Left ventricle myocardium inferior (tissue), 1 donor: ENCODE measurements around the gene HSD17B2. TPM values are rescaled to one million over a fixed set of nuclear protein-coding genes. Genes with fewer than 3 reads are reported as not detected.

Experiments used
- DNase-seq: peaks from one replicate; pipeline ENCODE4 v3.0.0-alpha.2; 2020
- H3K27ac ChIP-seq: fragments of 200-600 bp; replicated peaks from 2 replicates; pipeline ENCODE4 v1.8.0; 2021
- H3K27me3 ChIP-seq: fragments of 200-600 bp; 2 replicates; pipeline ENCODE4 v1.8.0; 2021; ENCODE audit warnings: low read depth
- H3K36me3 ChIP-seq: fragments of 200-600 bp; 2 replicates; pipeline ENCODE4 v1.8.0; 2021
- H3K4me1 ChIP-seq: fragments of 200-600 bp; 2 replicates; pipeline ENCODE4 v1.8.0; 2021
- H3K4me3 ChIP-seq: fragments of 200-600 bp; 2 replicates; pipeline ENCODE4 v1.8.0; 2021; ENCODE audit warnings: mild to moderate bottlenecking, moderate library complexity
- H3K9me3 ChIP-seq: fragments of 200-600 bp; replicated peaks from 2 replicates; pipeline ENCODE4 v1.8.0; 2021
- intact Hi-C: fragments of 100-400 bp; cut with micrococcal nuclease; formaldehyde crosslinking; loops from one replicate; pipeline ENCODE4 v1.11.0; 2022
- total RNA-seq: library from RNA; stranded (reverse); fragmentation: NEBNext Ultra II Directional; extraction: Animal tissue kit (Norgen Biotek cat#: 25700); gene quantifications from one replicate; pipeline ENCODE4 v1.2.1, GENCODE V29; 2021
- TF ChIP-seq, protein P1 (sequence below): fragments of 200-600 bp; IDR thresholded peaks from 2 replicates; pipeline ENCODE4 v1.8.0; 2021; ENCODE audit warnings: antibody characterized with exemption, mild to moderate bottlenecking, borderline replicate concordance
- donor health status: DM: no; HTN: yes; CAD: no; lungs with severe emphysema.

Gene HSD17B2
- total RNA-seq, 1 donor from 2014 or later = not detected

DNA sequence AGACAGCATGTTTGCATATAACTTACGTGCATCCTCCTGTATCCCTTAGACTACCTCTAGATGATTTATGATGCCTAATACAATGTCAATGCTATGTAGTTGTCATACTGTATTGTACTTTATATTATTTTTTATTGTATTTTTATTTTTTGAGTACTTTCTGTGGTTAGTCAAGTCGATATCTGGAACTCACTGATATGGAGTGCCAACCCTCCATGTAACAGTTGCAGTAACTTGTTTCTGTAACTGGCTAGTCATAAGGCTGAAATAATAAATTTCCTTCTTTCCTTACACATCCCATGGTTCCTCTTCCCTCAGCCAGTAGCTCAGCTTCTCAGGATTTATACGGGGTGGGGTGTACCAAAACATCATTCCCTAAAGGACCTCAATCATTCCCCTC, 111.5 kb downstream of the HSD17B2 start:
- H3K9me3 ChIP-seq = no peaks in the 10 kb centered on the region
- no peak overlapping the region for H3K4me3 ChIP-seq
- intact Hi-C loops = no loop called here
- H3K27ac ChIP-seq = no peak overlapping the region
- no peaks in the 10 kb centered on the region for H3K27me3 ChIP-seq
- TF ChIP-seq, protein P1, sequence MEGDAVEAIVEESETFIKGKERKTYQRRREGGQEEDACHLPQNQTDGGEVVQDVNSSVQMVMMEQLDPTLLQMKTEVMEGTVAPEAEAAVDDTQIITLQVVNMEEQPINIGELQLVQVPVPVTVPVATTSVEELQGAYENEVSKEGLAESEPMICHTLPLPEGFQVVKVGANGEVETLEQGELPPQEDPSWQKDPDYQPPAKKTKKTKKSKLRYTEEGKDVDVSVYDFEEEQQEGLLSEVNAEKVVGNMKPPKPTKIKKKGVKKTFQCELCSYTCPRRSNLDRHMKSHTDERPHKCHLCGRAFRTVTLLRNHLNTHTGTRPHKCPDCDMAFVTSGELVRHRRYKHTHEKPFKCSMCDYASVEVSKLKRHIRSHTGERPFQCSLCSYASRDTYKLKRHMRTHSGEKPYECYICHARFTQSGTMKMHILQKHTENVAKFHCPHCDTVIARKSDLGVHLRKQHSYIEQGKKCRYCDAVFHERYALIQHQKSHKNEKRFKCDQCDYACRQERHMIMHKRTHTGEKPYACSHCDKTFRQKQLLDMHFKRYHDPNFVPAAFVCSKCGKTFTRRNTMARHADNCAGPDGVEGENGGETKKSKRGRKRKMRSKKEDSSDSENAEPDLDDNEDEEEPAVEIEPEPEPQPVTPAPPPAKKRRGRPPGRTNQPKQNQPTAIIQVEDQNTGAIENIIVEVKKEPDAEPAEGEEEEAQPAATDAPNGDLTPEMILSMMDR = no peak
- H3K4me1 ChIP-seq = no peaks in the 10 kb centered on the region
- H3K36me3 ChIP-seq = peaks cover 25% of the 10 kb centered on the region
- DNase-seq = no peak

DNA sequence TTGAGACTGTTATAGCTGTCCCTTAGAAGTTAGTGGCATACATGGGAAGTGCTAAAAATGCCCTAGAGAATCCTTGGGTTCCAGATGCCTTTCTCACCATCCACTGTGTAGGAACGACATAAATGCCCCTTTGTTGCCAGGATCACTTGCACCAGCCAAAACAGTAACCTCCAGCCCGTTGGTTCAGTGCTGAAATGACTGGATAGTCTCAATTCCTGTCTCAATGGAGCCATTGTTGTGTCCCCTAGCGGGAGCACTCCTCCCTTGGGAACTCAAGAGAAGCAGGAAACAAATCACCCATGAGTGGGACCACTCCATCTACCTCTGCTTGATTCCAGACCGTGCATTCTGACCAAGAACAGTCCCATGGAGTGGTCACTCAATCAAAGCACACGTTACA, 111.9 kb downstream of the HSD17B2 start:
- Histone ChIP-seq H3K36me3 (peaks cover 25% of the 10 kb centered on the region), H3K9me3 (no peaks in the 10 kb centered on the region), H3K27me3 (no peaks in the 10 kb centered on the region), H3K4me1 (no peaks in the 10 kb centered on the region), H3K4me3 (no peak overlapping the region), H3K27ac (no peak overlapping the region)
- intact Hi-C loops = no loop called here
- TF ChIP-seq, protein P1 = no peak
- DNase-seq = no peak

DNA sequence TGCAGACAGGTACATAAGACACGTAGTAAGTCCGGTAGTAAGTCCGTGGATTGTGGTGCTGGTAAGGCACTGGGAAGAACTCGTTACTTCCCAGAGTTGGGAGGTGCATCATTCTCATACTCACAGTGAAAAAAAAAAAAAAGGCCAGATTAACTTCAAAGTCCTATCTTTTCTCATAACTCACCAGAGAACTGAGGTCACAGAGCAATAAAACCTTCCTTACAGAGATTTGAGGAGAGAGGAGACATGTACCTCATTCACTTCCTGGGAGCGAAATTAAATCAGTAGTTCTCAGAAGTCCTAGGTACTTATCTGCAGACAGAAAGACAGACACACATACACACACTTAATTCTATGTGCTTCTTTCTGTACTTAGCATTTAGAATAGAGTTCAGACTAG, 112.5 kb downstream of the HSD17B2 start:
- H3K4me1 ChIP-seq = peaks cover 4% of the 10 kb centered on the region
- no peak for DNase-seq
- peaks cover 25% of the 10 kb centered on the region for H3K36me3 ChIP-seq
- no peak overlapping the region for H3K4me3 ChIP-seq
- H3K27ac ChIP-seq = no peak overlapping the region
- TF ChIP-seq, protein P1 = no peak
- no peaks in the 10 kb centered on the region for H3K27me3 ChIP-seq
- intact Hi-C loops = no loop called here
- no peaks in the 10 kb centered on the region for H3K9me3 ChIP-seq

Other genes with a start within 250 kb of the HSD17B2 start
- gene SDR42E1, start 23.8 kb upstream of the HSD17B2 start, total RNA-seq = 0.52 TPM
- gene MPHOSPH6, start 135.0 kb downstream of the HSD17B2 start, total RNA-seq = 11.3 TPM